C4-2B (cell line): Measurements from ENCODE around the gene SEZ6L.

Experiments
- H3K27ac ChIP-seq: fragments of 450-650 bp; 2 replicates; pipeline ENCODE4 v1.5.1; 2017
- ZFX ChIP-seq: fragments of 450-650 bp; IDR thresholded peaks from 2 replicates; pipeline ENCODE4 v1.6.1; 2017
- TF ChIP-seq, protein P1 (sequence below): fragments of 450-650 bp; conservative IDR thresholded peaks from 2 replicates; pipeline ENCODE4 v1.5.1; 2017; ENCODE audit warnings: mild to moderate bottlenecking

Gene SEZ6L

DNA sequence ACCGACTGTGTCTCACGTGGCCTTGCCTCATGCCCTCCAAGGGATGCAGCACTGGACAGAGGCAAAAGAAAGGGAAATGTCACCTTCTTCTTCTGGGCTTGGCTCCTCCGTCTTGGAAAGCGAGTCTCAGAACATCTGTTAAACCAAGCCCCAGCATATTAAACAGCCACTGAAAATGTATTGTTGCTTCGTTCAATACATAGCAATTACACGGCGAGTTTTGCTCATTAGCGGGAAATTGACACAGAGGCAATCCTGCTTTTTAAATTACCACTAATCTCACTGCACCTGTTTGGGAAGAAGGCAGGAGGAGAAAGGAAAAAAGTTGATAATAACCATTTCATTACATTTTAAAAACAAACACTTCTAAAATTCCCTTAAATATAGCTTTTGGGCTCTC is 72.1 kb downstream of the SEZ6L start:
- no peak overlapping the region for H3K27ac ChIP-seq
- no peak for TF ChIP-seq ZFX
- TF ChIP-seq, protein P1, sequence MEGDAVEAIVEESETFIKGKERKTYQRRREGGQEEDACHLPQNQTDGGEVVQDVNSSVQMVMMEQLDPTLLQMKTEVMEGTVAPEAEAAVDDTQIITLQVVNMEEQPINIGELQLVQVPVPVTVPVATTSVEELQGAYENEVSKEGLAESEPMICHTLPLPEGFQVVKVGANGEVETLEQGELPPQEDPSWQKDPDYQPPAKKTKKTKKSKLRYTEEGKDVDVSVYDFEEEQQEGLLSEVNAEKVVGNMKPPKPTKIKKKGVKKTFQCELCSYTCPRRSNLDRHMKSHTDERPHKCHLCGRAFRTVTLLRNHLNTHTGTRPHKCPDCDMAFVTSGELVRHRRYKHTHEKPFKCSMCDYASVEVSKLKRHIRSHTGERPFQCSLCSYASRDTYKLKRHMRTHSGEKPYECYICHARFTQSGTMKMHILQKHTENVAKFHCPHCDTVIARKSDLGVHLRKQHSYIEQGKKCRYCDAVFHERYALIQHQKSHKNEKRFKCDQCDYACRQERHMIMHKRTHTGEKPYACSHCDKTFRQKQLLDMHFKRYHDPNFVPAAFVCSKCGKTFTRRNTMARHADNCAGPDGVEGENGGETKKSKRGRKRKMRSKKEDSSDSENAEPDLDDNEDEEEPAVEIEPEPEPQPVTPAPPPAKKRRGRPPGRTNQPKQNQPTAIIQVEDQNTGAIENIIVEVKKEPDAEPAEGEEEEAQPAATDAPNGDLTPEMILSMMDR = no peak

DNA sequence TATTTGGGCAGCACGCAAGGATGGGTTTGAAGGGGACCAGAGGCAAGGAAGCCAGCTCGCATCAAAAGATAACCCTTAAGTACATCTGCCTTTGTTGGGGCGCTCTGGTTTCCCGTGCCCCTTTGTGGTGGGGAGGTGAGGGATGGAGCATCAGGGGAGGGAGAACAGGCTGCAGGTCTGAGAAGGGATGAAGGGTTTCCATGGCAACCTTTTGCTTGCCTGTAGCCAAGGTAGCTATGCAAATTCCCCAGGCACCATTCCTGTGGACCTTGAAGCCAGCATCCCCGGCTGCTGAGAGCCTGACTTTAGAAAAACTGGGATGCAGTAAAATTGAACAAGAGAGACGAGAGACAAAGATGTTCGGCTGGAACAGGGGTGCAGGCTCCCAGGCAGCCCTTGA is 75.7 kb downstream of the SEZ6L start:
- TF ChIP-seq, protein P1 = no peak
- TF ChIP-seq ZFX = no peak
- no peak overlapping the region for H3K27ac ChIP-seq

DNA sequence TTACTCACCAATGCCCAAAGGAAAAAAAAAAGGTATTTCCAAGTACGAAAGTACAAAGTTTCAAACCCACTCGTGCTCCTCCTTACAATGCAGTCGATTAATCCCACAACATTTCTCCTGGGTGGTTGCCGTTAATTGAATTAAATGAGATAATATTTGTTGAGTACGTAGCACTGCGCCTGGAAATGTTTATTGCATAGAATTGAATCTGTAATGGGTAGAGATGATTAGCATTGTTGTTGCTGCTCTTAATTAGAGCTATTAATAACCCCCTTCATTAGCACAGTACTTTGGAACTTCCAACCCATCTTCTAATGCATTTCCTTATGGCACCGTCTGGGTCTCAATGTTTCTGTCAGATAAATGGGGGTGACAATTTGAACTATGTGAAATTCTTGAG is 77.3 kb downstream of the SEZ6L start:
- TF ChIP-seq, protein P1 = no peak
- no peak for TF ChIP-seq ZFX
- no peak overlapping the region for H3K27ac ChIP-seq

DNA sequence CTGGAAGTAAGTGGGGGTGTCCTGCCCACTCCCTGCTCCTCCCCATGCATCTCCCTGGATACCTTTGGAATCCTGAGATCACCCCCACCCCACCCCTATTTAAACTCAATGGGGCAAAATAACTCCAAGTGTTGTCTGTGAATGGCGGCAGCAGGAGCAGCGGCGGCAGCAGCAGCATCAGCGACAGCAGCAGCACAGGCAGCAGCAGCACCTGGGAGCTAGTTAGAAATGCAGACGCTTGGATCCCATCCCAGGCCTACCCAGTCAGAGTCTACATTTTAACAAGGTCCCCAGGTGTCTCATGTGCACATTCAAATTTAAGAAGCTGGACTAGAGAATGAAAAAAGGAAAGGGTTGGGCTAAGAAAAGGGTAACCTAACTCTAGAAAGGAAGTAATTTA is 82.6 kb downstream of the SEZ6L start:
- no peak overlapping the region for H3K27ac ChIP-seq
- no peak for TF ChIP-seq ZFX
- TF ChIP-seq, protein P1 = no peak

DNA sequence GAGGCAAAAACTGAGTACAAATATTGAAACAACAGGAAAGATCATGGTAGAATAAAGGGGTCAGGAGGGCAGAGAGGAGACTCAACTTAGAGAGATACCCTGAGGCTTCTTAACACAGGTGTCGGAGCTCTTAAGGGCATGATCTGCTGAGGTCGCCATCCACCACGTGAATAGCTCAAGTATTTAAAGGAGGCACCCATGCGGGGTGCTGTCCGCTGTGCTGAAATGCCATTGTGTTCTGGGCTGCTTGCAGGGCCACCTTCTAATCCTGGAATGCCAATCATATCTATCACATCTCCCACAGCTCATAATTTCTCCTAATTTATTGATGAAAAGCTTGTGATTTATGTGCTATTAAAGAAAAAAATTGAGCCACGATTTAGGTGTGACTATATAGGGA is 90.2 kb downstream of the SEZ6L start:
- TF ChIP-seq, protein P1 = no peak
- no peak for TF ChIP-seq ZFX
- no peak overlapping the region for H3K27ac ChIP-seq

DNA sequence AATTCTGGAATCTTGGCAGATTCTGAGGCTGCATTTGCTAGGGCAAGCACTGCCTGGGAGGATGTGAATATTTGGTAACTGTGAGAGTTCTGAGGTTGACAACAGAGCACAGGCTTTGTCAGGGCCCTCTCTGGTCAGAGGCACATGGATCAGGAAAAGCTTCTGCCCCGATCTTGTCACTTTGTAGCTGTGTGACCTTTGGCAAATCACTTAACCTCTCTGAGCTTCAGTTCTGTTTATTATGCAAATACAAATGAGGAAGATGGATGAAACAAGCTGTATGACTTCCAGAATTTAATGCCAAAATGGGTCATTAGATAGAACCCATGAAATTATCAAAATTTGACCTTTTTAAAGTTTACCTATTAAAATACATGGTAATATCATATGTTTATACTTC is 94.9 kb downstream of the SEZ6L start:
- no peak overlapping the region for H3K27ac ChIP-seq
- no peak for TF ChIP-seq ZFX

DNA sequence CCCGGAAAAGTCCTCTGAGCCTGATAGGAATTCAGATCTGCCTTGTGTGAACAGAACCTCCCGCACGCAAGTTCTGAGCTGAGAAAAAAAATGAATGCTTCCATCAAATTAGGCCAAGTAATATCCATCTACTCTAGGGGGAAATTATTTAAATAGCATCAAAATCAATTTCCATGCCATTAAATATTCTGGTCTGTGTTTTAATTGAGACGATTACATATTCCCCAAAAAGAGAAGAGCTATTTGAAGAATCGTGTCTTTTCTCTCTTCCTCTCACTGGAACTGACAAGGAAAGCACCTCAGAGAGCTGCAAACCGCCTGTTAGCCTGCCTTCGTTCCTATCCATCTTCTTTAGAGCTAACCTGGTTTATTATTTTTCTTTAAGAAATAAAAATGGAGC is 96.0 kb downstream of the SEZ6L start:
- no peak overlapping the region for H3K27ac ChIP-seq
- no peak for TF ChIP-seq ZFX

DNA sequence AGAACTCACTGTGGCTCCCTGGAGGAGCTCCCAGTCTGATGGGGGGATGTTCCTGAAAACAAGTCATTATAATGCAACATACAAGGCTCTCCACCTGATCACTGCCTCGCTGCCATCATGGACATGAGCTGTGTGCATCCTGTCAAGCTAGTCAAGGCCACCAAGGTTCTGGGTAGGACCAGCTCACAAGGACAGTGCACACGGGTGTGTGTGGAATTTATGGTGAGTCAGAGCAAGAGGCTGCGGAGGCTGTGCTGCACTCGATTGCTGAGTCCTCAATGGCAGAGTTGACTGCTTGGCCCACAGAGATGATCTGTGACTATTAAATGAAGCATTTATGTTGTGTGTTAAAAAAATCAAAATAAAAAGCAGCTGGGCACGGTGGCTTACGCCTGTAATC is 96.6 kb downstream of the SEZ6L start:
- TF ChIP-seq, protein P1 = no peak
- TF ChIP-seq ZFX = no peak
- H3K27ac ChIP-seq = no peak overlapping the region

DNA sequence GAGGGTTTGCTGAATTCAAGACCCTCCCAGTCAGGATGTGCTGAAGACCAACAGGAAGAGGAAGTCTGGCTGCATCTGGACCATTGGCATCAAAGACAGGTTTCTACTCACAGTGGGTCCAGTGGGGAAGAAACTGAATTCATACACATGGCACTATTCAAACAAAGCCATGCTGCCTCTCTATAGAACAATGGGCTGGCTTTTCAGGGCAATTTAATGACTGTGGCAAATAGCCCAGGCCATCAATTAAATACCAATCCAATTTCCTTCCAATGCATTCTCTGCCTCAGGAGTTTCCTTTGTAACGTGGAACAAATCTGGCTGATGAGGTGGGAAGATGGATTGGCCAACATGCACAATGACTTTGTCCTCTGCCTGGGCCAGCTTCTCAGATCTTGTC is 98.6 kb downstream of the SEZ6L start:
- TF ChIP-seq ZFX = no peak
- TF ChIP-seq, protein P1 = no peak
- no peak overlapping the region for H3K27ac ChIP-seq
